ENCODE results near the gene SORL1-AS1.

The SORL1-AS1 gene

GRCh38 chr11:121439759-121440158 lies 13.0 kb downstream of the SORL1-AS1 start:
- DNase-seq (ENCODE audit: low spot score, unreplicated experiment) = no peak
- no peaks in the 10 kb centered on the region for H3K9me3 Mint-ChIP-seq (ENCODE audit: low read depth)
- H3K4me3 Mint-ChIP-seq (ENCODE audit: low read depth) = no peak overlapping the region
- peaks cover 10% of the 10 kb centered on the region for H3K27me3 Mint-ChIP-seq
- no peak for TF ChIP-seq CTCF (IDR thresholded peaks at IDR 0.05; ENCODE audit: unreplicated experiment)
- H3K36me3 Mint-ChIP-seq (ENCODE audit: insufficient read depth) = no peaks in the 10 kb centered on the region
- no peaks in the 10 kb centered on the region for H3K4me1 Mint-ChIP-seq (ENCODE audit: low read depth)
- no peak overlapping the region for H3K27ac Mint-ChIP-seq

- Mint-ChIP-seq H3K4me3 (ENCODE audit: low read depth) (no peak overlapping the region), H3K36me3 (ENCODE audit: insufficient read depth) (no peaks in the 10 kb centered on the region), H3K27me3 (peaks cover 10% of the 10 kb centered on the region), H3K9me3 (ENCODE audit: low read depth) (no peaks in the 10 kb centered on the region), H3K4me1 (ENCODE audit: low read depth) (no peaks in the 10 kb centered on the region), H3K27ac (no peak overlapping the region)
- no peak for DNase-seq (ENCODE audit: low spot score, unreplicated experiment)
- TF ChIP-seq CTCF (IDR thresholded peaks at IDR 0.05; ENCODE audit: unreplicated experiment) = no peak
These were observed 13.4 kb downstream of the SORL1-AS1 start for GRCh38 chr11:121439337-121439736.

- Mint-ChIP-seq H3K27me3 (peaks cover 10% of the 10 kb centered on the region), H3K9me3 (ENCODE audit: low read depth) (no peaks in the 10 kb centered on the region), H3K4me1 (ENCODE audit: low read depth) (no peaks in the 10 kb centered on the region), H3K4me3 (ENCODE audit: low read depth) (no peak overlapping the region), H3K27ac (no peak overlapping the region), H3K36me3 (ENCODE audit: insufficient read depth) (no peaks in the 10 kb centered on the region)
- TF ChIP-seq CTCF (IDR thresholded peaks at IDR 0.05; ENCODE audit: unreplicated experiment) = no peak
- no peak for DNase-seq (ENCODE audit: low spot score, unreplicated experiment)
These were observed 15.1 kb downstream of the SORL1-AS1 start for GRCh38 chr11:121437686-121438078.

- Mint-ChIP-seq H3K36me3 (ENCODE audit: insufficient read depth) (no peaks in the 10 kb centered on the region), H3K27me3 (peaks cover 10% of the 10 kb centered on the region), H3K27ac (no peak overlapping the region), H3K4me3 (ENCODE audit: low read depth) (no peak overlapping the region), H3K4me1 (ENCODE audit: low read depth) (no peaks in the 10 kb centered on the region), H3K9me3 (ENCODE audit: low read depth) (no peaks in the 10 kb centered on the region)
- DNase-seq (ENCODE audit: low spot score, unreplicated experiment) = no peak
- no peak for TF ChIP-seq CTCF (IDR thresholded peaks at IDR 0.05; ENCODE audit: unreplicated experiment)
These were observed 15.6 kb downstream of the SORL1-AS1 start for GRCh38 chr11:121437018-121437685.

- Mint-ChIP-seq H3K36me3 (ENCODE audit: insufficient read depth) (no peaks in the 10 kb centered on the region), H3K9me3 (ENCODE audit: low read depth) (no peaks in the 10 kb centered on the region), H3K27me3 (peaks cover 14% of the 10 kb centered on the region), H3K27ac (no peak overlapping the region), H3K4me3 (ENCODE audit: low read depth) (no peak overlapping the region), H3K4me1 (ENCODE audit: low read depth) (no peaks in the 10 kb centered on the region)
- no peak for TF ChIP-seq CTCF (IDR thresholded peaks at IDR 0.05; ENCODE audit: unreplicated experiment)
- no peak for DNase-seq (ENCODE audit: low spot score, unreplicated experiment)
These were observed 16.9 kb downstream of the SORL1-AS1 start for GRCh38 chr11:121435551-121436511.

Data from progenitor cell of endocrine pancreas (in vitro differentiated cells).